Liver (tissue), 9 donors: Measurements from ENCODE around the gene DISC1. TPM values are rescaled to one million over a fixed set of nuclear protein-coding genes. Genes with fewer than 3 reads are reported as not detected.

Experiments used
- DNase-seq: peaks from one replicate; pipeline ENCODE4 v3.0.0-alpha.2; 2017; ENCODE audit warnings: low spot score
- H3K27ac ChIP-seq, 2 donors: one replicate each; pipeline ENCODE4 v1.7.0; 2013; ENCODE audit warnings: inconsistent platforms in 2 of 2, low read length in 2 of 2, control low read depth in 1 of 2, low read depth in 1 of 2, mild to moderate bottlenecking in 1 of 2
- H3K27me3 ChIP-seq, 4 donors: one replicate each; pipeline versions ENCODE4 v1.6.1 to v1.7.0; 2013; ENCODE audit warnings: low read length in 3 of 4, inconsistent platforms in 1 of 4, mild to moderate bottlenecking in 1 of 4, moderate library complexity in 1 of 4; ENCODE audit not compliant: control insufficient read depth in 4 of 4, insufficient read depth in 4 of 4
- H3K36me3 ChIP-seq, 4 donors: one replicate each; pipeline versions ENCODE4 v1.6.1 to v1.7.0; 2013; ENCODE audit warnings: low read length in 3 of 4, mild to moderate bottlenecking in 3 of 4, low read depth in 1 of 4, moderate library complexity in 1 of 4; ENCODE audit not compliant: control insufficient read depth in 4 of 4, insufficient read depth in 3 of 4
- H3K4me1 ChIP-seq, 4 donors: one replicate each; pipeline versions ENCODE4 v1.6.1 to v1.7.0; 2013; ENCODE audit warnings: low read length in 3 of 4, mild to moderate bottlenecking in 3 of 4, moderate library complexity in 1 of 4; ENCODE audit not compliant: control insufficient read depth in 4 of 4, insufficient read depth in 4 of 4
- H3K4me3 ChIP-seq, 3 donors: one replicate each; pipeline versions ENCODE4 v1.6.1 to v1.7.0; 2013; ENCODE audit warnings: low read length in 3 of 3, control low read depth in 1 of 3, low read depth in 1 of 3, mild to moderate bottlenecking in 1 of 3
- H3K9ac ChIP-seq, 2 donors: one replicate each; pipeline ENCODE4 v1.7.0; 2013; ENCODE audit warnings: low read length in 2 of 2, mild to moderate bottlenecking in 2 of 2, moderate library complexity in 2 of 2, control low read depth in 1 of 2, low read depth in 1 of 2
- H3K9me3 ChIP-seq, 4 donors: one replicate each; pipeline versions ENCODE4 v1.6.1 to v1.7.0; 2013; ENCODE audit warnings: low read length in 3 of 4; ENCODE audit not compliant: control insufficient read depth in 4 of 4
- EGR1 ChIP-seq, 2 donors: IDR thresholded peaks; 2 replicates each; pipeline ENCODE4 v1.6.1; 2016 to 2018; ENCODE audit warnings: antibody characterized with exemption in 2 of 2, low read depth in 2 of 2
- FOXA1 ChIP-seq: IDR thresholded peaks from 2 replicates; pipeline ENCODE4 v1.6.1; 2016; ENCODE audit warnings: antibody characterized with exemption
- FOXA2 ChIP-seq: IDR thresholded peaks from 2 replicates; pipeline ENCODE4 v1.6.1; 2016; ENCODE audit warnings: antibody characterized with exemption
- GABPA ChIP-seq, 2 donors: IDR thresholded peaks in 1 of 2; conservative IDR thresholded peaks in 1 of 2; 2 replicates each; pipeline ENCODE4 v1.6.1; 2016; ENCODE audit warnings: antibody characterized with exemption in 2 of 2, mild to moderate bottlenecking in 1 of 2, moderate library complexity in 1 of 2
- JUND ChIP-seq, 2 donors: IDR thresholded peaks; 2 replicates each; pipeline ENCODE4 v1.6.1; 2016; ENCODE audit warnings: antibody characterized with exemption in 2 of 2
- NR2F2 ChIP-seq: IDR thresholded peaks from 2 replicates; pipeline ENCODE4 v1.6.1; 2016; ENCODE audit warnings: antibody characterized with exemption
- RXRA ChIP-seq, 2 donors: IDR thresholded peaks; 2 replicates each; pipeline ENCODE4 v1.6.1; 2017 to 2018; ENCODE audit warnings: antibody characterized with exemption in 2 of 2, mild to moderate bottlenecking in 1 of 2
- SP1 ChIP-seq: IDR thresholded peaks from 2 replicates; pipeline ENCODE4 v1.6.1; 2018; ENCODE audit warnings: antibody characterized with exemption, mild to moderate bottlenecking
- TAF1 ChIP-seq: conservative IDR thresholded peaks from 2 replicates; pipeline ENCODE4 v1.6.1; 2016; ENCODE audit warnings: antibody characterized with exemption, mild to moderate bottlenecking
- YY1 ChIP-seq: IDR thresholded peaks from 2 replicates; pipeline ENCODE4 v1.6.1; 2016; ENCODE audit warnings: antibody characterized with exemption, mild to moderate bottlenecking
- WGBS: extraction: QIAGEN DNeasy Blood & Tissue Kit; methylation state at CpG from one replicate; pipeline ENCODE4 v1.1.7; 2013; 5-methylcytosine and 5-hydroxymethylcytosine counted together
- polyA plus RNA-seq, 2 donors: library from polyadenylated mRNA; stranded (reverse) in 1 of 2; unstranded in 1 of 2; fragments of 200-250 nt in 1 of 2; fragments of >200 nt in 1 of 2; fragmentation: Nextera tagmentation in 1 of 2; extraction: Ambion mirVana in 1 of 2; gene quantifications; one replicate each; pipeline versions ENCODE4 v1.2.1 to v1.2.3, GENCODE V29; 2013 to 2015
- total RNA-seq, 2 donors: library from RNA; depleted of rRNA; stranded (reverse); fragments of >200 nt; gene quantifications; one replicate each; pipeline ENCODE4 v1.2.3, GENCODE V29; 2014
- TF ChIP-seq, protein P1 (sequence below): IDR thresholded peaks from 2 replicates; pipeline ENCODE4 v1.6.1; 2016; ENCODE audit warnings: antibody characterized with exemption
- TF ChIP-seq, protein P2 (sequence below): IDR thresholded peaks from 2 replicates; pipeline ENCODE4 v1.6.1; 2016; ENCODE audit warnings: antibody characterized with exemption
- TF ChIP-seq, protein P3 (sequence below): IDR thresholded peaks from 2 replicates; pipeline ENCODE4 v1.6.1; 2016; ENCODE audit warnings: antibody characterized with exemption, mild to moderate bottlenecking
- TF ChIP-seq, protein P4 (sequence below): IDR thresholded peaks from 2 replicates; pipeline ENCODE4 v1.6.1; 2016; ENCODE audit warnings: antibody characterized with exemption
- donor health status: healthy.
- donor health status: healthy.
- donor health status: healthy.
- donor health status: healthy.
- donor health status: healthy.

The DISC1 gene
- total and polyA plus RNA-seq, 4 donors = 0.45 to 6.3 (median 2.3) TPM

DNA sequence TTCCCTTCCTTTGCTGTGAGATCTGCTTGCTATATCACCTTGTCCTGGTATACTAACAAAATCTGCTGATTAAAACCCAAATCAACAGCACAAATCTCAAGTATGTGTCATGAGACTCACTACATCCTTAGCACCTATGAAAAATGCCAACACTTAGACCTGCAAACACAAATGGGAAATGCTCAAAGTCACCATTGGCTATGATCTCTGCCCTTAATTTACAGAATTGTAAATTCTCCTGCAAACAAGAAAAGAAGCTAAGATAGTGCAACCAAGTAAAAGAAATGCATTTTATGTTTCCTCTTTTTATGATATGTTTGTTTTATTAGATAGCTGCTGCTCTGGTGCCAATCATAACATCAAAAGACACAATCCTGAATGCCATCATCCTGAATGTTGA, 80.8 kb downstream of the DISC1 start (continued):
- TF ChIP-seq YY1 = no peak
- no peak for TF ChIP-seq FOXA2

DNA sequence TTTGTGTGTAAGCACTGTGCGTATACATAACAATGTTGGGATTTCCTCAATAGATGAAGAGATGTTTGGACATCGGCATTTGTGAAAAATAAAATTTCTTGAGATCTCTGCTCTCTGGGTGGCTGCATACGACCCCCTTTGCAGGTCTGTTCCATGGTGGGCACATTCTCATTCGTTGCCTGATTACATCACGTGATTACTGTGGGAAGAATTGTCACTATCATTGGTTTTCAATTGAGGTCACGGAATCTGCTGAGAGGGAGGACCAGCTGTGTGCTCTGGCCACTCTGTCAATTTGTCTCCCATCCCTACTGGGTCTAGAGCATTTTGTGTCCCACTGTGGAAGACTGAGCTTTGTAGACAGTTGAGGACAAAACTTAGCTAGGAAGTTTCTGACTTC, 81.8 kb downstream of the DISC1 start:
- TF ChIP-seq, protein P1, sequence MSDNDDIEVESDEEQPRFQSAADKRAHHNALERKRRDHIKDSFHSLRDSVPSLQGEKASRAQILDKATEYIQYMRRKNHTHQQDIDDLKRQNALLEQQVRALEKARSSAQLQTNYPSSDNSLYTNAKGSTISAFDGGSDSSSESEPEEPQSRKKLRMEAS = no peak
- no peak for TF ChIP-seq SP1
- TF ChIP-seq JUND (IDR thresholded peaks at IDR 0.05) = no peak
- TF ChIP-seq GABPA (IDR thresholded peaks at IDR 0.05 in 1 of 2, conservative IDR thresholded peaks at IDR 0.05 in 1 of 2) = no peak

DNA sequence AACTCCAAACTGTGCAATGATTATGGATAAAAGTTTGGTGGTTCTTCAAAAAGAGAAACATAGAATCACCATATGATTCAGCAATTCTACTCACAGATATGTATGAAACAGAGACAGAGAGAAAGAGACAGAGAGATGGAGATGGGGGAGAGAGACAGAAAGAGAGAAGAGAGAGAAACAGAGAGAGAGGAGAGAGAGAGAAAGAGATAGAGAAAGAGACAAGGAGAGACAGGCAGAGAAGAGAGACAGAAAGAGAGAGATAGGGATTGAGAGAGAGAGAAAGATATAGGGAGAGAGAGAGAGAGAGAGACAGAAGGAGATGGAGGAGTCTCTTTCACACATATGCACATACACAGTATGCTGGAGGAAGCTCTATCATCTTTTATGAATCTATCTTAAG, 87.8 kb downstream of the DISC1 start:
- H3K27me3 ChIP-seq = no peaks in the 10 kb centered on the region
- H3K36me3 ChIP-seq = no peaks in the 10 kb centered on the region
- H3K27ac ChIP-seq = no peak overlapping the region
- TF ChIP-seq, protein P2, sequence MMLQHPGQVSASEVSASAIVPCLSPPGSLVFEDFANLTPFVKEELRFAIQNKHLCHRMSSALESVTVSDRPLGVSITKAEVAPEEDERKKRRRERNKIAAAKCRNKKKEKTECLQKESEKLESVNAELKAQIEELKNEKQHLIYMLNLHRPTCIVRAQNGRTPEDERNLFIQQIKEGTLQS = no peak
- TF ChIP-seq RXRA (IDR thresholded peaks at IDR 0.05) = no peak
- TF ChIP-seq, protein P3, sequence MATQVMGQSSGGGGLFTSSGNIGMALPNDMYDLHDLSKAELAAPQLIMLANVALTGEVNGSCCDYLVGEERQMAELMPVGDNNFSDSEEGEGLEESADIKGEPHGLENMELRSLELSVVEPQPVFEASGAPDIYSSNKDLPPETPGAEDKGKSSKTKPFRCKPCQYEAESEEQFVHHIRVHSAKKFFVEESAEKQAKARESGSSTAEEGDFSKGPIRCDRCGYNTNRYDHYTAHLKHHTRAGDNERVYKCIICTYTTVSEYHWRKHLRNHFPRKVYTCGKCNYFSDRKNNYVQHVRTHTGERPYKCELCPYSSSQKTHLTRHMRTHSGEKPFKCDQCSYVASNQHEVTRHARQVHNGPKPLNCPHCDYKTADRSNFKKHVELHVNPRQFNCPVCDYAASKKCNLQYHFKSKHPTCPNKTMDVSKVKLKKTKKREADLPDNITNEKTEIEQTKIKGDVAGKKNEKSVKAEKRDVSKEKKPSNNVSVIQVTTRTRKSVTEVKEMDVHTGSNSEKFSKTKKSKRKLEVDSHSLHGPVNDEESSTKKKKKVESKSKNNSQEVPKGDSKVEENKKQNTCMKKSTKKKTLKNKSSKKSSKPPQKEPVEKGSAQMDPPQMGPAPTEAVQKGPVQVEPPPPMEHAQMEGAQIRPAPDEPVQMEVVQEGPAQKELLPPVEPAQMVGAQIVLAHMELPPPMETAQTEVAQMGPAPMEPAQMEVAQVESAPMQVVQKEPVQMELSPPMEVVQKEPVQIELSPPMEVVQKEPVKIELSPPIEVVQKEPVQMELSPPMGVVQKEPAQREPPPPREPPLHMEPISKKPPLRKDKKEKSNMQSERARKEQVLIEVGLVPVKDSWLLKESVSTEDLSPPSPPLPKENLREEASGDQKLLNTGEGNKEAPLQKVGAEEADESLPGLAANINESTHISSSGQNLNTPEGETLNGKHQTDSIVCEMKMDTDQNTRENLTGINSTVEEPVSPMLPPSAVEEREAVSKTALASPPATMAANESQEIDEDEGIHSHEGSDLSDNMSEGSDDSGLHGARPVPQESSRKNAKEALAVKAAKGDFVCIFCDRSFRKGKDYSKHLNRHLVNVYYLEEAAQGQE = no peak
- TF ChIP-seq FOXA1 = no peak
- TF ChIP-seq TAF1 = no peak
- no peaks in the 10 kb centered on the region for H3K4me1 ChIP-seq
- H3K9ac ChIP-seq = no peak overlapping the region
- DNase-seq = no peak
- no peaks in the 10 kb centered on the region for H3K9me3 ChIP-seq
- no peak overlapping the region for H3K4me3 ChIP-seq

More for the DNA sequence above, 81.8 kb downstream of the DISC1 start:
- no peak overlapping the region for H3K27ac ChIP-seq
- H3K36me3 ChIP-seq = no peaks in the 10 kb centered on the region
- no peaks in the 10 kb centered on the region for H3K27me3 ChIP-seq
- no peaks in the 10 kb centered on the region for H3K9me3 ChIP-seq
- DNase-seq = no peak
- no peak overlapping the region for H3K9ac ChIP-seq
- no peak overlapping the region for H3K4me3 ChIP-seq
- H3K4me1 ChIP-seq = peaks cover 0 to 2% (median under 1%) of the 10 kb centered on the region in 4 donors
- 85% methylated on average over 6 of the region's 6 CpGs for WGBS

DNA sequence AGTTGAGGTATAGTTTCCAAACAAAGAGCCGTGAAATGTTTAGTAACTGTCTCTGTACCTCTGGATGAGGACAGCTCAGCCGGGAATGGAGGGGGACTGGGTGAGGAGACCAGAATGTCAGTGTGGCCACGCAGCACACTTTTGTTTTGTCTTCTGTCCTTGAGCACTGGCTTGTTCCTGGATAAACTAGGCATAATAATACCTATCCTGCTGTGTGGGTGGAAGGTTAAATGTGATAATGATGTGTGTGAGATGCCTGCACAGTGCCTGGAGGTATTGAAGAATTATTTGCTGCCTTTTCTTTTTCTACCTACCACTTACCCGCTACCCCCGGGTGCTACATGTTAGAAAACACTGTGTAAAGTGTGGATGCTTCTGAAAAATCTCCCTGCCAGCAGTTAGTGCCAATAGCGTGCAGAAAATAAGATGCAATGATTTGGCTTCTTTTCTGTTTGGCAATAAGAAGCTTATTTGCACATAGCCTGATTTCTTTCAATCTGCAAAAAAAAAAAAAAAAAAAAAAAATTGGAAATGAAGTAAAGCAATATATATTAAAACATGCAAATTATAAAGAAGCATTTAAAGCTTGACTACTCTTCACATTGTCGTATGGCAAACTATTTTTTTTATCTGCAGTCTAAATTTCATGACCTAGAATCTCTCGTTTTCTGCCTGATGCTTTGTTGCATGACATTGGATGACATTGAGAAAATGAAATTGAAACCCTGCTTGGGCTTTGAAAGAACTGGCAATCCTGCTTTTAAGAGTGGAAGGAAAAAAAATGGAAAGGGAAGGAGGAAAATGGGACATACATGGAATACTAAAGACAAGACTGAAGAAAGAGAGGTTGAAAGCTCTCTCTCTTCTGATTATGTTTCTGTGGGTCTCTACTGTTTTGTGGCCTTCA, 89.5 kb downstream of the DISC1 start:
- WGBS = 86% methylated on average over 8 of the region's 8 CpGs
- no peak for DNase-seq
- H3K9me3 ChIP-seq = no peaks in the 10 kb centered on the region
- H3K27ac ChIP-seq = no peak overlapping the region
- no peak overlapping the region for H3K4me3 ChIP-seq
- H3K9ac ChIP-seq = no peak overlapping the region
- no peaks in the 10 kb centered on the region for H3K4me1 ChIP-seq
- no peaks in the 10 kb centered on the region for H3K27me3 ChIP-seq
- H3K36me3 ChIP-seq = no peaks in the 10 kb centered on the region
- TF ChIP-seq JUND (IDR thresholded peaks at IDR 0.05) (no peak), NR2F2 (no peak), FOXA1 (no peak), SP1 (no peak), YY1 (no peak), EGR1 (IDR thresholded peaks at IDR 0.05; ENCODE audit: low read depth in 2 of 2) (no peak)
- TF ChIP-seq, protein P2 = no peak
- TF ChIP-seq, protein P3 = no peak
- TF ChIP-seq, protein P1 = no peak
- TF ChIP-seq, protein P4, sequence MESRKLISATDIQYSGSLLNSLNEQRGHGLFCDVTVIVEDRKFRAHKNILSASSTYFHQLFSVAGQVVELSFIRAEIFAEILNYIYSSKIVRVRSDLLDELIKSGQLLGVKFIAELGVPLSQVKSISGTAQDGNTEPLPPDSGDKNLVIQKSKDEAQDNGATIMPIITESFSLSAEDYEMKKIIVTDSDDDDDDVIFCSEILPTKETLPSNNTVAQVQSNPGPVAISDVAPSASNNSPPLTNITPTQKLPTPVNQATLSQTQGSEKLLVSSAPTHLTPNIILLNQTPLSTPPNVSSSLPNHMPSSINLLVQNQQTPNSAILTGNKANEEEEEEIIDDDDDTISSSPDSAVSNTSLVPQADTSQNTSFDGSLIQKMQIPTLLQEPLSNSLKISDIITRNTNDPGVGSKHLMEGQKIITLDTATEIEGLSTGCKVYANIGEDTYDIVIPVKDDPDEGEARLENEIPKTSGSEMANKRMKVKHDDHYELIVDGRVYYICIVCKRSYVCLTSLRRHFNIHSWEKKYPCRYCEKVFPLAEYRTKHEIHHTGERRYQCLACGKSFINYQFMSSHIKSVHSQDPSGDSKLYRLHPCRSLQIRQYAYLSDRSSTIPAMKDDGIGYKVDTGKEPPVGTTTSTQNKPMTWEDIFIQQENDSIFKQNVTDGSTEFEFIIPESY = no peak
